GM19372 (cell line): ENCODE data around the gene QRICH2.
"Not testable (repeated sequence)": the region's sequence is repeated elsewhere in the genome, so short reads cannot be mapped to it uniquely, and the experiment has no call there.

Source experiments
- ATAC-seq: cut with Tn5 transposase; IDR thresholded peaks from one replicate; pipeline ENCODE4 v1.9.1; 2021; ENCODE audit warnings: mild to moderate bottlenecking, low read depth, moderate library complexity; ENCODE audit not compliant: unreplicated experiment

Gene QRICH2

DNA sequence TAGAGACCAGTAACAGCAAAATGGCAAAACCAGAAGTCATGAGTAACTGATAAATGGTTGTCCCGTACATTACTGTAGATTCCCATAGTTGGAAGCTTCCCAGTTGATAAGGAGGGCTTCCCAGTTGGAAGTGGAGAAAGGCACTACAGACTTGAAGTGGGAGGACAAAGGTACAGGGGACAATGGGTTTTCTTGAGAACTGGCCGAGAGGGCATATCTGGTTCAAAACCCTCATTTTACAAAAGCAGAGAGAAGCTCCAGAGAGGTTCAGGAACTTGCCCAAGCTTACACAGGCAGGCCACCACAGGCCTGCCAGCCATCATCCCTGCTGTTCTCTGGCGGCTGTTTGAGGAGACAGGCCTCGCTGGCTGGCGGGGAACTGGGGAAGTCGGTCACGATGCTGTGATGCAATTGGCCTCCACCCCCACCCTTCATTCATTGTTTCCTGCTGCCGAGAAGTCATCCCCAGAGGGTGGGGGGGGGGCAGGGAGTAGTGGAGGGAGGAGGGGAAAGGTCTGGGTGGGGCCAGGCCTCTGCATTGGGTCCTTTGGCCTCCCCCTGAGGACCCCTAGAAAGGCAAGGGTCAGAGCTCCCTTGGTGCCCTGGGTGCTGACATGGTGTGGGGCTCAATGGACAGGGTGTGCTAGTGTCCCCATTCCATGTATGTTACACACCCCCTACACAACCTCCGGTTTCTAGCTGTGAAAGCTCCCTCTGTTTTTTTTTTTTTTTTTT is 39.9 kb downstream of the QRICH2 start:
- no peak for ATAC-seq

GRCh38 chr17:76267581-76268001 is 40.5 kb downstream of the QRICH2 start:
- not testable (repeated sequence) for ATAC-seq

- ATAC-seq, result no peak
These were observed 41.0 kb downstream of the QRICH2 start for GRCh38 chr17:76267051-76267576.

DNA sequence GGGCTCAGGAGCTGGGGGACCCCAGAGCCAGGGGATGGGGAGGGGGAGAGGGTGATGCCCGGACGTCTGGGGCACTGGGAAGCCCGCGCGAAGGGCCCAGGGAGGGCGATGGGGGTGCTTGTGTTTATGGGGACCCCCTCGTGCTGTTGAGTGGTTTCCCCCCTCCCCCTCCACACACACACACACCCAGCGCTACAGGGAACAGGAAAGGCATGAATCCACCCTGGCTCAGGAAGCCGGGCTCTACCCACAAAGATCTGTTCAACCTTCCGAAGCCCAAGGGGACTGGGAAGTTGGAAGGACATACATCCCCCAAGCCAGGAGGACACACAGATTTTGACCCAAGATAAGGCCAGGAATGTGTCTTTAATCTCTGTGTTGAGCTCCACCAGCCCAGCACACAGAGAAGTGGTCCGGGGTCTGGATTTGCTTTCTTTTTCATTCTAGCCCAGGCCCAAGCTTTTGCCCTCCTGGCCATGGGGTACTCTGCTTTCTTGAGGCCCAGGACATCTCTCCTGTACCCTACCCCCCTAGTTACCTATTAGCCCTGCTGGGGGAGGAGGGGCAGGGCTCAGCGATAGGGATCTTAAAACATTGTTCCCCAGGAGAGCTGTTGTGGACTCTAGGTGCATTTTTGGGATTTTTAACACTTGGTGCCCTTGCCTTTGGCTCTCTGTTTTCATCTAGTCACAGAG is 41.7 kb downstream of the QRICH2 start:
- ATAC-seq, result no peak

GRCh38 chr17:76265624-76266243 is 42.3 kb downstream of the QRICH2 start:
- no peak for ATAC-seq

- peak; percentile 85 for ATAC-seq
These were observed 43.1 kb downstream of the QRICH2 start, which contains the start of gene UBALD2 for GRCh38 chr17:76264755-76265623. Gene UBALD2 (plus strand): TSS chr17:76265348. CDS start chr17:76265506, 158 bp downstream.

DNA sequence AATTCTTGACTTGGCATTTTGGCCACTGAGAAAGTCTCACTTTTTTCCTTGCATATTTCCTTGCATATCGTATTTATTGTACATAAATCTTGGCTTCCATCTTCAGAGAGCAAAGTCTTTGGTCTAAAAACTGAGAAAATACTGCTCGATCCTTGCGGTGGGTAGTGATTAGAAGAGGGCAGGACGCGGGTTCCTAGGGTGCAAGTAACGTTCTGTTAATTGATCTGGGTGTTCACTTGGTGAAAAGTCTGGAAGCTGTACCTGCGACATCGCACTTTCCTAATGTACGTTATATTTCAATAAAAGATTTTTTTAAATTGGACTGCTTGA is 43.7 kb downstream of the QRICH2 start:
- peak; percentile 0 for ATAC-seq

DNA sequence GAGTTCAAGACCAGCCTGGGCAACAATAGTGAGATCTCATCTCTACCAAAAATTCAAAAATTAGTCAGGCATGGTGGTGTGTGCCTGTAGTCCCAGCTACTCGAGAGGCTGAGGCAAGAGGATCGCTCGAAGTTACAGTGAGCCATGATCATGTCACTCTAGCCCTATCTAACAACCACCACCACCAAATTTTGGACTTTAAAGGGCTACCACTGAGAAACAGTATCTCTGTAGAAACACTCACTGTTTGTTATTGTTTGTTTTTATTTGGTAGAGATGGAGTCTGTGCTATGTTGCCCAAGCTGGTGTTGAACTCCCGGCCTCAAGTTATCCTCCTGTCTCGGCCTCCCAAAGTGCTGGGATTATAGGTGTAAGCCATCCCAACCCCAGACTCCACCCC is 44.2 kb downstream of the QRICH2 start:
- no peak for ATAC-seq

GRCh38 chr17:76262732-76263344 is 45.2 kb downstream of the QRICH2 start:
- ATAC-seq, result no peak

DNA sequence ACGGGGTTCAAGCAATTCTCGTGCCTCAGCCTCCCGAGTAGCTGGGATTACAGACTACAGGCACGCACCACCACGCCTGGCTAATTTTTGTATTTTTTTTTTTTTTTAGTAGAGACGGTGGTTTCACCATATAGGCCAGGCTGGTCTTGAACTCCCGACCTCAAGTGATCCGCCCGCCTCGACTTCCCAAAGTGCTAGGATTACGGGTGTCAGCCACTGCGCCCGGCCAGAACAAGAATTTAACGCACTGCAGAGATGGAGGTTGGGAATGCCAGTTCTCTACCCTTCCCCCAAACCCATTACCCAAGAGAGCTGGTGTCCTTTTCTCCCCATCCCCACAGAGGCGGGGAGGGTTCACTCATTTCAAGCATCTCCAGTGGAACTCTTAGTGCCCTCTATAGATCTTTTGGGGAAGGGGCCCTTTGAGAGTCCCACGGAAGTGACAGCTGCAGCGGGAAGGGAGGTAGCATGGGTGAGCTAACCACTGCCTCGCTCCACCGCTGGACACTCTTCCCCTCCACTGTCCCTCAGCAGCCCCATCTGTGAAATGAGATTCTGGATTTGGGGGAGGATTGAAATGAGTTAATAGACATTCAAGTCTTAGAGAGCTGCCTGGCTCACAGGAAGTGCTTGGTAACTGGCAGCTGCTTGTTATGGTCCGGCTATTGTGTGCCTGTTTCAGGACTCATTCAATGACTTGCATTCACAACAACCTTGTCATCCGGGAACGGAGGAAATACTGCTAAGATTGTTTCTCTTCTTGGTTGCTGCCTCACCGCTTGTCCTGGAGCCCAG is 46.5 kb downstream of the QRICH2 start:
- no peak for ATAC-seq

GRCh38 chr17:76260669-76261068 is 47.4 kb downstream of the QRICH2 start:
- no peak for ATAC-seq

GRCh38 chr17:76260220-76260619 is 47.9 kb downstream of the QRICH2 start:
- no peak for ATAC-seq

DNA sequence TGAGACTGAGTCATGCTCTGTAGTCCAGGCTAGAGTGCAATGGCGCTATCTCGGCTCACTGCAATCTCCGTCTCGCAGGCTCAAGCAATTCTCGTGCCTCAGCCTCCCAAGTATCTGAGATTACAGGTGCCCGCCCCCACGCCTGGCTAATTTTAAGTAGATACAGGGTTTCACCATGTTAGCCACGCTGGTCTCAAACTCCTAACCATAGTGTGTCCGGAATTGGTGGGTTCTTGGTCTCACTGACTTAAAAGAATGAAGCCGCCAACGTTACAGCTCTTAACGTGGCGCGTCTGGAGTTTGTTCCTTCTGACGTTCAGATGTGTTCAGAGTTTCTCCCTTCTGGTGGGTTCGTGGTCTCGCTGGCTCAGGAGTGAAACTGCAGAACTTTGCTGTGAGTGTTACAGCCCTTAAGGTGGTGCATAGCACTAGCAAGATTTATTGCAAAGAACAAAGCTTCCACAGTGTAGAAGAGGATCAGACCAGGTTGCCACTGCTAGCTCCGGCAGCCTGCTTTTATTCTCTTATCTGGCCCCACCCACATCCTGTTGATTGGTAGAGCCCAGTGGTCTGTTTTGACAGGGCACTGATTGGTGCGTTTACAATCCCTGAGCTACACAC is 51.5 kb downstream of the QRICH2 start:
- not testable (repeated sequence) for ATAC-seq

GRCh38 chr17:76255801-76256429 is 52.2 kb downstream of the QRICH2 start:
- ATAC-seq, result no peak

DNA sequence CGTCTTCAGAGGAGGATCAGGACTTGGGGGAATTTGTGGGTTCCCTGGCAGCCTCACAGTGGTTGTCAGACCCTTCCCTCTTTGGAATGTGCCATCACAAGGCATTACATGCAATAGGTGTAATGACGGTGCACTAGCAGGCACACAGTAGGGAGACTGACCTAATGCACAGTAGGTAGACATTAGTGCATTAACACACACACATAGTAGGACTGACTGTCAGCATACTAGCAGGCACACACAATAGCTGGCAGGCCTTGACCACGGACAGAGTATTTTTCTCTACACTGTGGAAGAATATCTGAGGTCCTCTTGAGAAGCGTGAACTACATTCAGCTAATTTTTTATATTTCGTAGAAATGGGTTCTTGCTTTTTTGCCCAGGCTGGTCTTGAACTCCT is 53.8 kb downstream of the QRICH2 start:
- no peak for ATAC-seq

DNA sequence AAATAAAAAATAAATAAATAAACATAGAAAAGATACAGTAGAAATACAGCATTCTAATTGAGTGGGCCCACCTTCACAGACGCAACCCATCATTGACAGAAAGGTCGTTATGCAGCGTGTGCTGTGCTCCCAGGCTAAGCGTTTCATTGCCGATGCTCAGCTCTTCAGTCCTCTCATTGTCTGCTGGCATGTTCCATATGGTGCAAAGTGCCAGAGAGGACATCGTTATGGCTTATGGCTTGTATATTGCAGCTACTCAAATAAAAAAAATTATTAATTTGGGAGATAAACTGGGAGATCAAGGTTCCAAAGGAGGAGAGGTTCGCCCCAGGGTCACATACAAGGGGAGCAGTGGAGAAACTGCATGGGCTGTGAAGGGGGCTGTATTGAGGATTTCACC is 54.2 kb downstream of the QRICH2 start:
- no peak for ATAC-seq

DNA sequence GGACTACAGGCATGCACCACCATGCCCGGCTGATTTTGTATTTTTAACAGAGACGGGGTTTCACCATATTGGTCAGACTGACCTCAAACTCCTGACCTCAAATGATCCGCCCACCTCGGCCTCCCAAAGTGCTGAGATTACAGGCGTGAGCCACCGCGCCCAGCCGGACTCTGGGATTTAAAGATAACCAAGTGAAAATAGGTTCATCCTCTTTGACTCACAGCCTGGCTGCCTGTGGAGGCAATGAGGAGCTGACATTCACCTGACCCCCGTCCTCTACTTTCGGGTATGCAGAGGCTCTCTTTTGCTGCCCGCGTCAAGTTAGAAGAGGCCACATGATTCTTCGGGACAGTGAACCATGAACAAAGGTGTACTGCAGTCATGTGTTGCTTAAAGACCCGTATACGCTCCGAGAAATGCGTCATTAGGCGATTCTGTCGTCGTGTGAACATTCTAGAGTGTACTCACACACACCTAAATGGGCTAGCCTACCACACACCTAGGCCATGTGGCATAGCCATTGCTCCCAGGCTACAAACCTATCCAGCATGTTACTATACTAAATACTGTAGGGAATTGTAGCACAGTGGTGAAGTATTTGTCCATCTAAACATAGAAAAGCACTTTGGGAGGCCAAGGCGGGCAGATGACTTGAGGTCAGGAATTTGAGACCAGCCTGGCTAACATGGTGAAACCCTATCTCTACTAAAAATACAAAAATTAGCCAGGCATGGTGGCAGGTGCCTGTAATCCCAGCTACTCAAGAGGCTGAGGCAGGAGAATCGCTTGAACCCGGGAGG is 54.9 kb downstream of the QRICH2 start:
- ATAC-seq, result not testable (repeated sequence)
